Stomach smooth muscle (tissue), 2 donors: ENCODE data around the gene STXBP6.

ENCODE experiments used
- H3K27ac ChIP-seq: one replicate; pipeline ENCODE4 v1.7.0; 2013; ENCODE audit warnings: mild to moderate bottlenecking, low read length, inconsistent platforms
- H3K27me3 ChIP-seq, 2 donors: one replicate each; pipeline ENCODE4 v1.7.0; 2013; ENCODE audit warnings: low read length in 2 of 2; ENCODE audit not compliant: insufficient read depth in 2 of 2, control insufficient read depth in 1 of 2
- H3K36me3 ChIP-seq, 2 donors: one replicate each; pipeline ENCODE4 v1.7.0; 2013; ENCODE audit warnings: low read length in 2 of 2; ENCODE audit not compliant: control insufficient read depth in 2 of 2, insufficient read depth in 2 of 2
- H3K4me1 ChIP-seq: one replicate; pipeline ENCODE4 v1.7.0; 2013; ENCODE audit warnings: low read length; ENCODE audit not compliant: control insufficient read depth, insufficient read depth
- H3K4me3 ChIP-seq, 2 donors: one replicate each; pipeline ENCODE4 v1.7.0; 2013; ENCODE audit warnings: low read length in 2 of 2
- H3K9ac ChIP-seq, 2 donors: one replicate each; pipeline ENCODE4 v1.7.0; 2013; ENCODE audit warnings: low read length in 2 of 2, mild to moderate bottlenecking in 1 of 2
- H3K9me3 ChIP-seq, 2 donors: one replicate each; pipeline ENCODE4 v1.7.0; 2013; ENCODE audit warnings: low read length in 2 of 2; ENCODE audit not compliant: control insufficient read depth in 2 of 2
- donor health status: healthy.
- donor health status: Pancreatic carcinoma.

STXBP6 gene

GRCh38 chr14:24874514-24875202 is 175.3 kb downstream of the STXBP6 start:
- no peak overlapping the region for H3K27ac ChIP-seq
- no peaks in the 10 kb centered on the region for H3K4me1 ChIP-seq
- no peak overlapping the region for H3K4me3 ChIP-seq

GRCh38 chr14:24873551-24873950 is 176.4 kb downstream of the STXBP6 start:
- Histone ChIP-seq H3K27ac (no peak overlapping the region), H3K9me3 (no peaks in the 10 kb centered on the region), H3K36me3 (no peaks in the 10 kb centered on the region), H3K4me3 (no peak overlapping the region), H3K4me1 (no peaks in the 10 kb centered on the region), H3K27me3 (no peaks in the 10 kb centered on the region), H3K9ac (no peak overlapping the region)

More at GRCh38 chr14:24874514-24875202, 175.3 kb downstream of the STXBP6 start:
- H3K9me3 ChIP-seq = no peaks in the 10 kb centered on the region
- H3K9ac ChIP-seq = no peak overlapping the region
- no peaks in the 10 kb centered on the region for H3K36me3 ChIP-seq
- no peaks in the 10 kb centered on the region for H3K27me3 ChIP-seq

DNA sequence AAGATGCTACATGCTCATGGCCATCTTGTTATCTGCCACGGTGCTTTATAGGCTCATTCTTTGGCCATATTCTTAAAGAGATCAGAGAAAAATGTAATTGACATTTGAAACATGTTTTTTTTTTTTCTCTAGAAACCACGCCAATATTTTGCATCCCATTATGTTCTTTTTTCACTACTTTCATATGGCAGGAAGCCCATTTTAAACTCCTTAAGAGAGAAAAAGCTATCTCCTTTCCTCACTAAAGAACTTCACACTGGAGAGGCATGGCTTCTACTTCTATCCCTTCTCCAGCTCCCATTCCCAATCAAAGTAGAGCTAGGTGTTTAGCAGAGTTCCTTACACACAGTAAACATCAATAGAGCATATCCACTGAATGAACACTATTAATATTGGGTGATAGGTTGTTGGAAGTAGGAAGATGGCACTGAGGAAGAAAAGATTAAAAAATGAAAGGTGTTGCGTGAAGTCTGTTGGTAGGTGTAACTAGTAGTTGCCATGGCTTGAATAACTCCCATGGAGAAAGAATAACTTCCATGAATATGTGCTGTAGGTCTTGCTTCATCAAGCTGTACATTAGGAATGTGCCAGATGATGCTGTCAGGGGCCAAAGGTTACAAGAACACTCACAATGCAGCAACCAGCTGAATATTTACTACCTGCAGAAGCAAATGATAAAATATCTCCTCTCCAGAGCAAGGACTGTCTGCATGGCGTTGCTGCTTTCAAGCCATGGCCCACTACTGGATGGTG is 178.8 kb downstream of the STXBP6 start:
- H3K9ac ChIP-seq = no peak overlapping the region
- no peaks in the 10 kb centered on the region for H3K9me3 ChIP-seq
- H3K4me1 ChIP-seq = no peaks in the 10 kb centered on the region
- no peak overlapping the region for H3K4me3 ChIP-seq
- no peak overlapping the region for H3K27ac ChIP-seq
- H3K36me3 ChIP-seq = no peaks in the 10 kb centered on the region
- no peaks in the 10 kb centered on the region for H3K27me3 ChIP-seq

DNA sequence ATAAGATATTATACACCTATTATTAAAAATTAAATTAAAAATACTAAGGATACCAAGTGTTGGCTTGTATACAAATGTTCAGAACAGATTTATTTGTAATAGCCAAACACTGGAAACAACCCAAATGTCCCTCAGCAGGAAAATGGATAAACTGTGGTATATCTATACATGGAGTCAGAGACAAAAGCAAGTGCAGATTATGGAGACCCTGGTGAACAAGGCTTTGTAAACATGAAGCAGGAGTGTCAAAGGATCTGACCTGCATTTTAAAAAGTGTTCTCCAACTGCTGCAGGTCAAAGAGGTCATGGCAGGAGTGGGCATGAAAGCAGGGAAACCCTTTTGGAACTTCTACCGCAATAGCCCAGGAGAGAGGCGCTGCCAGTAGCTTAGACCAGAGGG is 181.6 kb downstream of the STXBP6 start:
- Histone ChIP-seq H3K27ac (no peak overlapping the region), H3K9me3 (no peaks in the 10 kb centered on the region), H3K4me1 (no peaks in the 10 kb centered on the region), H3K9ac (no peak overlapping the region), H3K4me3 (no peak overlapping the region), H3K36me3 (no peaks in the 10 kb centered on the region), H3K27me3 (no peaks in the 10 kb centered on the region)

DNA sequence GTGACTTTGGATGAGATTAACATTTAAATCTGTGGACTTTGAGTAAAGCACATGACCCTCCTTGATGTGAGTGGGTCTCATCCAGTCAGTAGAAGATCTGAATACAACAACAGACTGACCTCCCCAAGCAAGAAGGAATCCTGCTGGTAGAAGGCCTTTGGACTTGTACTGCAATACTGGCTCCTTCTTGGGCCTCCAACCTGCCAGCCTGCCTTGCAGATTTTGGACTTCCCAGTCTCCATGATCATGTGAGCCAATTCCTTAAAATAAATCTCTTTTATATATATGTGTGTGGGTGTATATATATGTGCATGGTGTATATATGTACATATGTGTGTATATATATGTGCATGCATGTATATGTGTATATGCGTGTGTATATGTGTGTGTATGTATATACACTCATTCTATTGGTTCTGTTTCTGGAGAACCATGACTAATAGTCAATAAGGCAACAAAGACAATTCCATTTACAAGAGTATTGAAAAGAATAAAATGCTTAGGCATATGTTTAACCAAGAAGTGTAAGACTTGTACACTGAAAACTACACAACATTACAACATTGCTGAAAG is 183.8 kb downstream of the STXBP6 start:
- H3K27me3 ChIP-seq = no peaks in the 10 kb centered on the region
- H3K9ac ChIP-seq = no peak overlapping the region
- H3K4me1 ChIP-seq = no peaks in the 10 kb centered on the region
- H3K36me3 ChIP-seq = no peaks in the 10 kb centered on the region
- H3K4me3 ChIP-seq = no peak overlapping the region
- H3K9me3 ChIP-seq = no peaks in the 10 kb centered on the region
- no peak overlapping the region for H3K27ac ChIP-seq

GRCh38 chr14:24863968-24864684 is 185.8 kb downstream of the STXBP6 start:
- H3K36me3 ChIP-seq = no peaks in the 10 kb centered on the region
- no peak overlapping the region for H3K9ac ChIP-seq
- no peak overlapping the region for H3K27ac ChIP-seq
- H3K27me3 ChIP-seq = no peaks in the 10 kb centered on the region
- H3K4me3 ChIP-seq = no peak overlapping the region
- no peaks in the 10 kb centered on the region for H3K4me1 ChIP-seq
- H3K9me3 ChIP-seq = no peaks in the 10 kb centered on the region

- Histone ChIP-seq H3K9ac (no peak overlapping the region), H3K9me3 (no peaks in the 10 kb centered on the region), H3K4me3 (no peak overlapping the region), H3K4me1 (no peaks in the 10 kb centered on the region), H3K27ac (no peak overlapping the region), H3K27me3 (no peaks in the 10 kb centered on the region), H3K36me3 (no peaks in the 10 kb centered on the region)
These were observed 188.8 kb downstream of the STXBP6 start for GRCh38 chr14:24861083-24861630.

GRCh38 chr14:24859559-24859958 is 190.4 kb downstream of the STXBP6 start:
- Histone ChIP-seq H3K4me1 (no peaks in the 10 kb centered on the region), H3K36me3 (peaks cover under 1 to 7% of the 10 kb centered on the region in 2 donors), H3K9ac (no peak overlapping the region), H3K9me3 (no peaks in the 10 kb centered on the region), H3K27ac (no peak overlapping the region), H3K4me3 (no peak overlapping the region), H3K27me3 (no peaks in the 10 kb centered on the region)

- H3K9me3 ChIP-seq = no peaks in the 10 kb centered on the region
- peaks cover 5 to 9% of the 10 kb centered on the region in 2 donors for H3K36me3 ChIP-seq
- no peaks in the 10 kb centered on the region for H3K4me1 ChIP-seq
- no peak overlapping the region for H3K9ac ChIP-seq
- no peaks in the 10 kb centered on the region for H3K27me3 ChIP-seq
- no peak overlapping the region for H3K4me3 ChIP-seq
- H3K27ac ChIP-seq = no peak overlapping the region
These were observed 191.3 kb downstream of the STXBP6 start for GRCh38 chr14:24858684-24859083.

DNA sequence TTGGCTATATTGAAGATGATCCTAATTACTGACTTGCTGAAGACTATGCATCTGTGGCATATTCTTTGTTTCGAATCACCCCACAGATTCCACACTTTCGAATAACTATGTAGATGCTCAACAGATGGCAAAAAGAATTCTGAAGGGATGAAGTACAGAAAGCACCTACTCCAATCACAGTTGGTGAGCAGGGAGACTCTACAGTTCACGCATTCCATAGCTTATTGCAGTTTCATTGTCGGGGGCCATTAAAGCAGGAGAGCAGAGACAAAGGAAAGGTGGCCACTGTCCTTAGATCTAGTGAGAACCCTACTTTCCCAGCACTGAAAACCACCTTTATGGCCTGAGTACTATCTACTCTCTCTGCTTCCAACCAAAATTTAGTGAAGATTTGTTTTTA is 191.9 kb downstream of the STXBP6 start:
- no peak overlapping the region for H3K27ac ChIP-seq
- H3K27me3 ChIP-seq = no peaks in the 10 kb centered on the region
- H3K9me3 ChIP-seq = no peaks in the 10 kb centered on the region
- H3K36me3 ChIP-seq = peaks cover 5 to 9% of the 10 kb centered on the region in 2 donors
- H3K4me3 ChIP-seq = no peak overlapping the region
- no peak overlapping the region for H3K9ac ChIP-seq
- H3K4me1 ChIP-seq = no peaks in the 10 kb centered on the region
